Panc1 (cell line): ENCODE data around the gene PPP6R2.

Experiments
- CTCF ChIP-seq: fragments of 450-650 bp; IDR thresholded peaks from 2 replicates; pipeline ENCODE4 v1.5.1; 2017; ENCODE audit warnings: mild to moderate bottlenecking
- POLR2AphosphoS5 ChIP-seq: IDR thresholded peaks from 2 replicates; pipeline ENCODE4 v1.6.1; 2012; ENCODE audit warnings: mild to moderate bottlenecking, low read depth, low read length, moderate library complexity
- REST ChIP-seq, 2 experiments: IDR thresholded peaks; 2 replicates each; pipeline ENCODE4 v1.6.1; 2011 to 2012; ENCODE audit warnings: low read depth in 2 of 2, control low read depth in 1 of 2, low read length in 1 of 2, mild to moderate bottlenecking in 1 of 2, moderate library complexity in 1 of 2; ENCODE audit not compliant: insufficient read depth in 1 of 2

DNA sequence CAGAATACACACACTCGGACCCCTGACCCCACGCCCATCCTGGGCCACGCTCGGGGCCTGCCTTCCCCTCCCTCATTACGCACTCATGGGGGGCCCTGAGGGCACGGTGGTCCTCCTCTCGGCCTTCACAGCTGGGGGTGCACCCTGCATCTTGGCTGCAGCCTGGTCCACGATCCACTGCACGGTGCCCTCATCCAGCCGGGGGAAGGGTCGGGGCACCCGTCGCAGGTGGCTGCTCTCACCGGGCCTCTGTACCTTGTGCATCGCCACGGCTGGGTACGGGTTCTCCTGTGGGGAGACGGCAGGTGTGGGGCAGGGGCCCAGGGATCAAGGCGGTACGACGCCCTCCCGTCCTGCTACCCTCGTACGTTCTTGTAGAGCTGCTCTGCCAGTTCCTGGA is 121.3 kb downstream of the PPP6R2 start:
- TF ChIP-seq POLR2AphosphoS5 (no peak), CTCF (no peak), REST (IDR thresholded peaks at IDR 0.05; ENCODE audit: insufficient read depth in 1 of 2, low read depth in 2 of 2, low read length in 1 of 2) (no peak)
